Esophagus muscularis mucosa (tissue), 4 donors: ENCODE results near the gene OR9G4.

Source experiments
- EP300 ChIP-seq: sonication (generic); formaldehyde crosslinking; IDR thresholded peaks from one replicate; pipeline ENCODE4 v1.6.1; 2017; ENCODE audit warnings: antibody characterized with exemption
- POLR2A ChIP-seq: fragments of 450-650 bp; IDR thresholded peaks from one replicate; pipeline ENCODE4 v1.6.1; 2017; ENCODE audit warnings: antibody characterized with exemption, moderate library complexity, mild to moderate bottlenecking, low read depth
- POLR2AphosphoS5 ChIP-seq, 2 donors: sonication (generic); formaldehyde crosslinking; IDR thresholded peaks; one replicate each; pipeline ENCODE4 v1.6.1; 2017; ENCODE audit warnings: antibody characterized with exemption in 2 of 2
- TF ChIP-seq, protein P1 (sequence below), 3 experiments: fragments of 200-600 bp in 2 of 3; fragments of 450-650 bp in 1 of 3; sonication (generic) in 2 of 3; IDR thresholded peaks; one replicate each; pipeline ENCODE4 v1.5.1; 2017 to 2019; ENCODE audit warnings: antibody characterized with exemption in 3 of 3, mild to moderate bottlenecking in 2 of 3, moderate library complexity in 1 of 3

DNA sequence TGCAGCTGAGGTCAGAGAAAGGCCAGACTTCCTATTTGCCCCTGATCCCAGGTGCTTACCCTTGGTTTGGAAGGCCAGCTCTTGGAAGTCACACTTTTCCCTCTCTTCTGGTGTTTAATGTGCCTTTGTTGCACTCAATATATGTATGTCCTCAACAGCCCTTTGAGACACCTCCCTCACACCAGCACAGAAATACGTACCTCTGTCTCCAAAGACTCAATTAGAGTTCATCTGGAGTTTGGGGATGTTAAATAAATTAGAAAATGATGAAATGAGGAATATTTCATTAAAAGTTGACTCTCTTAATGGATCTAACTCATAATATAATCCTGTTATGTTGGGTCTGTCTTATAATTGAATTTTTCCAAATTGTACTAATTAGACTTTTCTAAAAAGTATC, at the start of gene OR9G4:
- TF ChIP-seq, protein P1, sequence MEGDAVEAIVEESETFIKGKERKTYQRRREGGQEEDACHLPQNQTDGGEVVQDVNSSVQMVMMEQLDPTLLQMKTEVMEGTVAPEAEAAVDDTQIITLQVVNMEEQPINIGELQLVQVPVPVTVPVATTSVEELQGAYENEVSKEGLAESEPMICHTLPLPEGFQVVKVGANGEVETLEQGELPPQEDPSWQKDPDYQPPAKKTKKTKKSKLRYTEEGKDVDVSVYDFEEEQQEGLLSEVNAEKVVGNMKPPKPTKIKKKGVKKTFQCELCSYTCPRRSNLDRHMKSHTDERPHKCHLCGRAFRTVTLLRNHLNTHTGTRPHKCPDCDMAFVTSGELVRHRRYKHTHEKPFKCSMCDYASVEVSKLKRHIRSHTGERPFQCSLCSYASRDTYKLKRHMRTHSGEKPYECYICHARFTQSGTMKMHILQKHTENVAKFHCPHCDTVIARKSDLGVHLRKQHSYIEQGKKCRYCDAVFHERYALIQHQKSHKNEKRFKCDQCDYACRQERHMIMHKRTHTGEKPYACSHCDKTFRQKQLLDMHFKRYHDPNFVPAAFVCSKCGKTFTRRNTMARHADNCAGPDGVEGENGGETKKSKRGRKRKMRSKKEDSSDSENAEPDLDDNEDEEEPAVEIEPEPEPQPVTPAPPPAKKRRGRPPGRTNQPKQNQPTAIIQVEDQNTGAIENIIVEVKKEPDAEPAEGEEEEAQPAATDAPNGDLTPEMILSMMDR (IDR thresholded peaks at IDR 0.05) = no peak
- no peak for TF ChIP-seq POLR2AphosphoS5 (IDR thresholded peaks at IDR 0.05)
- no peak for TF ChIP-seq POLR2A
- no peak for TF ChIP-seq EP300
